GM12891 (cell line): ENCODE data around the gene HTR3A.

Experiments
- DNase-seq: peaks from one replicate; pipeline ENCODE4 v3.0.0; 2011; ENCODE audit warnings: low spot score; ENCODE audit not compliant: insufficient read length
- FAIRE-seq: peaks from 2 replicates; lab custom pipeline; 2011; peaks lifted over from hg19 to GRCh38; lab: Jason Lieb, UNC
- PAX5 ChIP-seq: IDR thresholded peaks from 2 replicates; pipeline ENCODE4 v1.6.1; 2011; ENCODE audit warnings: low read length, moderate library complexity, mild to moderate bottlenecking; ENCODE audit not compliant: insufficient read depth, severe bottlenecking
- POLR2A ChIP-seq: IDR thresholded peaks from 2 replicates; pipeline ENCODE4 v1.6.1; 2011; ENCODE audit warnings: low read depth, low read length, control low read depth
- POLR2AphosphoS5 ChIP-seq: IDR thresholded peaks from 2 replicates; pipeline ENCODE4 v1.6.1; 2011; ENCODE audit warnings: low read depth, low read length, control low read depth
- POU2F2 ChIP-seq: IDR thresholded peaks from 2 replicates; pipeline ENCODE4 v1.6.1; 2011; ENCODE audit warnings: low read depth, mild to moderate bottlenecking, control low read depth, low read length, moderate library complexity
- SPI1 ChIP-seq: IDR thresholded peaks from 2 replicates; pipeline ENCODE4 v1.6.1; 2011; ENCODE audit warnings: low read depth, low read length, control low read depth
- TAF1 ChIP-seq: IDR thresholded peaks from 2 replicates; pipeline ENCODE4 v1.6.1; 2011; ENCODE audit warnings: low read depth, low read length, control low read depth

Gene HTR3A

DNA sequence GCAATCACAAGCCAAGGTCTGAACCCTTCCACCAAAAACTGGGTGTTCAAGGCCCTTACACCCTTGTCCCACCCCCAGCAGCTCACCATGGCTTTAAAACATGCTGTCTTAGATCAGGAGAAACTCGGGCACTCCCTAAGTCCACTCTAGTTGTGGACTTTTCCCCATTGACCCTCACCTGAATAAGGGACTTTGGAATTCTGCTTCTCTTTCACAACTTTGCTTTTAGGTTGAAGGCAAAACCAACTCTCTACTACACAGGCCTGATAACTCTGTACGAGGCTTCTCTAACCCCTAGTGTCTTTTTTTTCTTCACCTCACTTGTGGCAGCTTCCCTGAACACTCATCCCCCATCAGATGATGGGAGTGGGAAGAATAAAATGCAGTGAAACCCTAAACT, 15.0 kb downstream of the HTR3A start:
- TF ChIP-seq TAF1 (no peak), SPI1 (no peak), PAX5 (no peak), POLR2AphosphoS5 (no peak), POLR2A (no peak), POU2F2 (no peak)
- FAIRE-seq (no peak), DNase-seq (no peak)

GRCh38 chr11:113991170-113991569, 16.3 kb downstream of the HTR3A start:
- no peak for FAIRE-seq
- no peak for DNase-seq
- TF ChIP-seq POU2F2 (no peak), POLR2AphosphoS5 (no peak), PAX5 (no peak), SPI1 (no peak), TAF1 (no peak), POLR2A (no peak)

GRCh38 chr11:113991718-113992458, 17.0 kb downstream of the HTR3A start:
- FAIRE-seq (no peak), DNase-seq (no peak)
- TF ChIP-seq POLR2A = no peak
- no peak for TF ChIP-seq POU2F2
- TF ChIP-seq PAX5 = no peak
- TF ChIP-seq SPI1 = no peak
- no peak for TF ChIP-seq POLR2AphosphoS5
- no peak for TF ChIP-seq TAF1

DNA sequence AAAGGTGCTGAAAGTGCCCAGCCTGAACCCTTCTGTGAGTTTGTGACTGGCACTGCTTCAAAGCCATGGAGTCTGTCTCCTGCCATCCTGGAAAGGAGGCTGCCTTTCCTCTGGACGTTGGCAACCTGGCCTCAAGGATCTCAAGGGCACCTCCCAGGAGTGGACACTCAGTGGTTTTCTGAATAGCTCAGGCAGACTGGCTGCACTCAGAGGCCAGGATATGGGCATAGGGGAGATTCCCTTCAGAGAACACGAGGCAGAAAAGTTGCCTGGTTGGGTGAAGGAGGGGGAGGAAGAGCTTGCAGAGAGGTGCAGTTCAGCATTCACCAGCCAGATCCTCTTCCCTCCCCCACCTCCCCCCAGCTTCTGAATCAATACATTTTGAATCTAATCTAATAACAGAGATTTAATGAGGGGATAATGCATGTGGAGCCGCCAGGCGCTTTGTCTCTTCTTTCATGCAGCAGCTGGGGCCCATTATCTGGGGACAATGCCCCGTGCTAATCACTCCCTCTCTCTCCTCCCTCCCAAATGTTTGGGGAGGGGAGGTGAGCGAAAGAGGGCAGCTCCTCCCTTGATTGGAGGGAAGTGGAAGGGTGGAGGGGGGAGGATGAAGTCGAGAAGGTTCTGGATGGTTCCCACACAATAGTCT, 17.7 kb downstream of the HTR3A start:
- TF ChIP-seq SPI1 = no peak
- TF ChIP-seq POLR2AphosphoS5 = no peak
- no peak for TF ChIP-seq TAF1
- no peak for TF ChIP-seq POU2F2
- no peak for TF ChIP-seq PAX5
- TF ChIP-seq POLR2A = no peak
- FAIRE-seq = no peak
- no peak for DNase-seq

GRCh38 chr11:113994077-113994954, 19.4 kb downstream of the HTR3A start:
- DNase-seq (peak; percentile 43), FAIRE-seq (no peak)
- no peak for TF ChIP-seq POLR2AphosphoS5
- TF ChIP-seq TAF1 = no peak
- no peak for TF ChIP-seq PAX5
- no peak for TF ChIP-seq POU2F2
- no peak for TF ChIP-seq SPI1

DNA sequence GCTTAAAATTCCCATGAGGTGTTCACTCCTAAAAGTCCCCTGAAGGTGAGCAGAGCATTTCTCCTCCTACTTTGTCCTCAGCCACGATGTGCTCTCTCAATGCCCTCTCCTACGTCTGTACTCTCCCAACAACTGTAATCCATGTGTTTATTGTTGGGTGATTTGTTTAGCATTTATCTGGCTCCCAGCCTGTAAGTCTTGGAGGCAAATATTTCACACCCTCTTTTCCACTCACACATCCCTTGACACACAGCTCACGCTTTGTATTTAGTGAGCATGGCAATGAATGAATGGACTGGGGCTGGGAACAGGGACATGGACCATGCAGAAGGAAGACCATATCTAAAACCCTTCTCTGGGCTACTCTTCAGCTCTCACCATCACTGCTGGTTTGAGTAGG, 22.6 kb downstream of the HTR3A start:
- FAIRE-seq = no peak
- no peak for TF ChIP-seq POLR2AphosphoS5
- no peak for TF ChIP-seq PAX5
- no peak for TF ChIP-seq TAF1
- no peak for TF ChIP-seq POU2F2
- no peak for TF ChIP-seq SPI1
- no peak for TF ChIP-seq POLR2A
- no peak for DNase-seq

DNA sequence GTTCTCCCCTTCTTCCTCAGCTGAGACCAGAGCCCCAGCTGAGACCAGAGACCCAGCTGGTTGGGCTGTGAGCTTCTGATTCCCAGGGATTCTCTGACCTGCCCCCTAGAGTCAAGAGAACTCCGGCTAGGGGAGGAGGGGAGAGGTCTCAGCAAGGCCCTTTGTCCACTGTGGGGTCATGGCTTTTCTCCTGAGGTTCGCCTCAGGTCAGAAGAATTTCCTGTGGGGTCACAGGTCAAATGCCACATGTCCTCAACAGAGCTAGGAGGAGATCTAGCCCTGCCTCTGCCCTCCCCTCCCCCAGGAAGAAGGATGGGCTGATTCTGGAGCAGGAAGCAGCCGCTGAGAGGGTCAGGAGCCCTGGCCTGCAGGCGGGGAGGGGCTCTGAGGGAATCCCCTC, 23.7 kb downstream of the HTR3A start:
- no peak for TF ChIP-seq POU2F2
- no peak for TF ChIP-seq POLR2AphosphoS5
- no peak for TF ChIP-seq SPI1
- TF ChIP-seq POLR2A = no peak
- no peak for TF ChIP-seq TAF1
- TF ChIP-seq PAX5 = no peak

DNA sequence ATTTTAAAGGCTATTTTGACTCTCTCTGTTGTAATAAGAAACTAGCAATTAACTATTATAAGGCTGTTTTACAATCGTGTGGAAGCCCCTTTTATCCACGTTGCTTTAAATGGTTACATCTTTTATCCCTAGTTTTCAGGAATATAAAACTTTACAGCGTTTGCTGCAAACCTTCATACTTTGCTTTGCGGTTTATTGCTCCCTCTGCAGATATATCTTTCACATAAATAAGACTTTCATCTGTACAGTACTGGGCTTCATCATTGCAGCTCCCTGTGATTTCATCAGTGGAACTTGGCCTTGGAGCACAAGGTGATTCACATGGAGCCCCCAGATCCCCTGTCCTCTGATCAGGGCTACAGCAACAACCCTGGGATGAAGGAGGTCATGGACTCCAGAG, 25.6 kb downstream of the HTR3A start:
- DNase-seq (no peak), FAIRE-seq (no peak)
- no peak for TF ChIP-seq POLR2AphosphoS5
- no peak for TF ChIP-seq POLR2A
- no peak for TF ChIP-seq PAX5
- TF ChIP-seq SPI1 = no peak
- TF ChIP-seq POU2F2 = no peak

More for the DNA sequence above, 23.7 kb downstream of the HTR3A start:
- DNase-seq = no peak
- no peak for FAIRE-seq
